ENCODE measurements around the gene PLCXD1.

The PLCXD1 gene

DNA sequence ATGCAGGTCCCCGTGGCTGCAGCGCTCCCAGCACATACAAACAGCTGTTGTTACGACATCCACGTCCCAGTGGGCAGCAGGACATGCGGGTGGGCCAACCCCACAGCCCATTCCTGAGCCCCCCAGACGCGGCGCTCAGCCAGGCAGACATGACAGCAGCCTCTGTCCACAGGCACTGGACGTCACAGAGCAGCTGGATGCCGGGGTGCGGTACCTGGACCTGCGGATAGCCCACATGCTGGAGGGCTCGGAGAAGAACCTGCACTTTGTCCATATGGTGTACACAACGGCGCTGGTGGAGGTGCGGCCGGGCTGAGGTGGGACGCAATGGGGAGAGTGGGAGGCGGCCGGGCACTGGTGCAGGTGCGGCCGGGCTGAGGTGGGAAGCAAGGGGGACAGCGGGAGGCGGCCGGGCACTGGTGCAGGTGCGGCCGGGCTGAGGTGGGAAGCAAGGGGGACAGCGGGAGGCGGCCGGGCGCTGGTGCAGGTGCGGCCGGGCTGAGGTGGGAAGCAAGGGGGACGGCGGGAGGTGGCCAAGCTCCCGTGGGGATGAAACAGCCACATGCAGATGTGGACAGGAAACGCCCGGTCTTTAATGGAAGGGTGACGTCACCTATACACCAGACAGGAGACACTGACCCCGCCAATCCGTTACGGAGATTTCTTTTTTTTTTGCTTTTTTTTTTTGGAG lies 9.4 kb downstream of the PLCXD1 start:
- no peaks in the 10 kb centered on the region for H3K27me3 ChIP-seq (ENCODE audit: insufficient read depth, poor library complexity, severe bottlenecking)
- no peak overlapping the region for H3K4me3 ChIP-seq (replicated peaks; ENCODE audit: insufficient read depth, low read length)
- no peak for DNase-seq (ENCODE audit: low read depth in 1 of 2, low spot score in 1 of 2)
- TF ChIP-seq SPI1 (IDR thresholded peaks at IDR 0.05; ENCODE audit: borderline replicate concordance, low read depth) (no peak), POLR2AphosphoS5 (IDR thresholded peaks at IDR 0.05; ENCODE audit: low read depth) (no peak), GABPA (IDR thresholded peaks at IDR 0.05; ENCODE audit: low read depth) (no peak)
- H3K27ac ChIP-seq (replicated peaks), result no peak overlapping the region

DNA sequence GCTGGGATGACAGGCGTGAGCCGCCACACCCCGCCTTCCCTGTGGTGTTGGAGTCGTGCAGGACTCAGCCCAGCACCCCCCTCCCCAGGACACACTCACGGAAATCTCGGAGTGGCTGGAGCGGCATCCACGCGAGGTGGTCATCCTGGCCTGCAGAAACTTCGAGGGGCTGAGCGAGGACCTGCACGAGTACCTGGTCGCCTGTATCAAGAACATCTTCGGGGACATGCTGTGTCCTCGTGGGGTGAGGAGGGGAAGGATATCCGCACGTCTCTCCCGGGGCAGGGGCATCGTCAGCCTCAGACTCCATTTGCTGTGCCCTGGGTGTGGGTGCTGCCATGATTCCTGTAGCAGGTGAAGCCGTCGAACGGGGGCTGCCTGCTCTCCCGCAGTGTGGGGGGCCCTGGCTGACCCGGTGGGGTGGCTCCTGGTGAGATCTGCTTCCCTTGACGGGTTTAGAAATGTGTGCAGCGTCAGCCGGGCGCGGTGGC lies 10.3 kb downstream of the PLCXD1 start:
- no peak for DNase-seq (ENCODE audit: low read depth in 1 of 2, low spot score in 1 of 2)
- Histone ChIP-seq H3K27me3 (ENCODE audit: insufficient read depth, poor library complexity, severe bottlenecking) (no peaks in the 10 kb centered on the region), H3K4me3 (replicated peaks; ENCODE audit: insufficient read depth, low read length) (no peak overlapping the region), H3K27ac (replicated peaks) (no peak overlapping the region)
- TF ChIP-seq, protein P1, sequence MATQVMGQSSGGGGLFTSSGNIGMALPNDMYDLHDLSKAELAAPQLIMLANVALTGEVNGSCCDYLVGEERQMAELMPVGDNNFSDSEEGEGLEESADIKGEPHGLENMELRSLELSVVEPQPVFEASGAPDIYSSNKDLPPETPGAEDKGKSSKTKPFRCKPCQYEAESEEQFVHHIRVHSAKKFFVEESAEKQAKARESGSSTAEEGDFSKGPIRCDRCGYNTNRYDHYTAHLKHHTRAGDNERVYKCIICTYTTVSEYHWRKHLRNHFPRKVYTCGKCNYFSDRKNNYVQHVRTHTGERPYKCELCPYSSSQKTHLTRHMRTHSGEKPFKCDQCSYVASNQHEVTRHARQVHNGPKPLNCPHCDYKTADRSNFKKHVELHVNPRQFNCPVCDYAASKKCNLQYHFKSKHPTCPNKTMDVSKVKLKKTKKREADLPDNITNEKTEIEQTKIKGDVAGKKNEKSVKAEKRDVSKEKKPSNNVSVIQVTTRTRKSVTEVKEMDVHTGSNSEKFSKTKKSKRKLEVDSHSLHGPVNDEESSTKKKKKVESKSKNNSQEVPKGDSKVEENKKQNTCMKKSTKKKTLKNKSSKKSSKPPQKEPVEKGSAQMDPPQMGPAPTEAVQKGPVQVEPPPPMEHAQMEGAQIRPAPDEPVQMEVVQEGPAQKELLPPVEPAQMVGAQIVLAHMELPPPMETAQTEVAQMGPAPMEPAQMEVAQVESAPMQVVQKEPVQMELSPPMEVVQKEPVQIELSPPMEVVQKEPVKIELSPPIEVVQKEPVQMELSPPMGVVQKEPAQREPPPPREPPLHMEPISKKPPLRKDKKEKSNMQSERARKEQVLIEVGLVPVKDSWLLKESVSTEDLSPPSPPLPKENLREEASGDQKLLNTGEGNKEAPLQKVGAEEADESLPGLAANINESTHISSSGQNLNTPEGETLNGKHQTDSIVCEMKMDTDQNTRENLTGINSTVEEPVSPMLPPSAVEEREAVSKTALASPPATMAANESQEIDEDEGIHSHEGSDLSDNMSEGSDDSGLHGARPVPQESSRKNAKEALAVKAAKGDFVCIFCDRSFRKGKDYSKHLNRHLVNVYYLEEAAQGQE (IDR thresholded peaks at IDR 0.05; ENCODE audit: insufficient replicate concordance, low read depth), result no peak
- TF ChIP-seq, protein P2, sequence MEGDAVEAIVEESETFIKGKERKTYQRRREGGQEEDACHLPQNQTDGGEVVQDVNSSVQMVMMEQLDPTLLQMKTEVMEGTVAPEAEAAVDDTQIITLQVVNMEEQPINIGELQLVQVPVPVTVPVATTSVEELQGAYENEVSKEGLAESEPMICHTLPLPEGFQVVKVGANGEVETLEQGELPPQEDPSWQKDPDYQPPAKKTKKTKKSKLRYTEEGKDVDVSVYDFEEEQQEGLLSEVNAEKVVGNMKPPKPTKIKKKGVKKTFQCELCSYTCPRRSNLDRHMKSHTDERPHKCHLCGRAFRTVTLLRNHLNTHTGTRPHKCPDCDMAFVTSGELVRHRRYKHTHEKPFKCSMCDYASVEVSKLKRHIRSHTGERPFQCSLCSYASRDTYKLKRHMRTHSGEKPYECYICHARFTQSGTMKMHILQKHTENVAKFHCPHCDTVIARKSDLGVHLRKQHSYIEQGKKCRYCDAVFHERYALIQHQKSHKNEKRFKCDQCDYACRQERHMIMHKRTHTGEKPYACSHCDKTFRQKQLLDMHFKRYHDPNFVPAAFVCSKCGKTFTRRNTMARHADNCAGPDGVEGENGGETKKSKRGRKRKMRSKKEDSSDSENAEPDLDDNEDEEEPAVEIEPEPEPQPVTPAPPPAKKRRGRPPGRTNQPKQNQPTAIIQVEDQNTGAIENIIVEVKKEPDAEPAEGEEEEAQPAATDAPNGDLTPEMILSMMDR (IDR thresholded peaks at IDR 0.05; ENCODE audit: insufficient read depth, low read length), result no peak
- TF ChIP-seq GABPA (IDR thresholded peaks at IDR 0.05; ENCODE audit: low read depth), result no peak
- no peak for TF ChIP-seq POLR2AphosphoS5 (IDR thresholded peaks at IDR 0.05; ENCODE audit: low read depth)
- no peak for TF ChIP-seq SPI1 (IDR thresholded peaks at IDR 0.05; ENCODE audit: borderline replicate concordance, low read depth)

DNA sequence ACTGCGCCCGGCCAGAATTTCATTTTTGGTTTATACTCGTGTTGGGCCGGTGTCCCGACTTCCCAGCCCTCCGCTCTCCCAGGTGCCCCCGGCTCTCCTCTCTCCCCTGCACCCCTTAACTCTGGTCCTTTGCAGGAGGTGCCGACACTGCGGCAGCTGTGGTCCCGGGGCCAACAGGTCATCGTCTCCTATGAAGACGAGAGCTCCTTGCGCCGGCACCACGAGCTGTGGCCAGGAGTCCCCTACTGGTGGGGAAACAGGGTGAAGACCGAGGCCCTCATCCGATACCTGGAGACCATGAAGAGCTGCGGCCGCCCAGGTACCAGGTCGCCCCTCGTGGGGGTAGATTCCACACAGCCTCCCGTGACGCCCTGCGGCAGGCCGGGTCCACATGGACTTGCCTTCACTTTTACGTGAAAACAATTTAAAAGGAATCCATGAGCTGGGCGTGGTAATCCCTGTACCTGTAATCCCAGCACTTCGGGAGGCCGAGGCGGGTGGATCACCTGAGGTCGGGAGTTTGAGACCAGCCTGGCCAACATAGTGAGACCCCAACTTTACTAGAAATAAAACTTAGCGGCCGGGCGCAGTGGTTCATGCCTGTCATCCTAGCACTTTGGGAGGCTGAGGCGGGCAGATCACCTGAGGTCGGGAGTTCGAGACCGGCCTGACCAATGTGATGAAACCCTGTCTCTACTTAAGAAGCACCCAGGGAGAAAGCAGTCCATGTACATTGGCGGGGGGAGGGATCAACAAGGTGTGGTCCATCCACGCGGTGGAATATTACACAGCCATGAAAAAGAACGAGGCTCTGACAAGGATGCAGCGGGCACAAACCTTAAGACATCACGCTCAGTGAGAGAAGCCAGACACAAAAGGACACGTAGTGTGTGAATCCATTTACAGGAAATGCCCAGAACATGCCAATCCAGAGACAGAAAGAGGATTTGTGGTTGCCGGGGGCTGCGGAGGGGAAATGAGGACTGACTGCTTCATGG lies 12.0 kb downstream of the PLCXD1 start:
- no peaks in the 10 kb centered on the region for H3K27me3 ChIP-seq (ENCODE audit: insufficient read depth, poor library complexity, severe bottlenecking)
- H3K4me3 ChIP-seq (replicated peaks; ENCODE audit: insufficient read depth, low read length), result no peak overlapping the region
- DNase-seq (ENCODE audit: low read depth in 1 of 2, low spot score in 1 of 2), result no peak
- TF ChIP-seq, protein P2 (IDR thresholded peaks at IDR 0.05; ENCODE audit: insufficient read depth, low read length), result no peak
- TF ChIP-seq, protein P1 (IDR thresholded peaks at IDR 0.05; ENCODE audit: insufficient replicate concordance, low read depth), result no peak
- no peak for TF ChIP-seq SPI1 (IDR thresholded peaks at IDR 0.05; ENCODE audit: borderline replicate concordance, low read depth)
- TF ChIP-seq POLR2AphosphoS5 (IDR thresholded peaks at IDR 0.05; ENCODE audit: low read depth), result no peak
- no peak for TF ChIP-seq GABPA (IDR thresholded peaks at IDR 0.05; ENCODE audit: low read depth)
- H3K27ac ChIP-seq (replicated peaks), result no peak overlapping the region

DNA sequence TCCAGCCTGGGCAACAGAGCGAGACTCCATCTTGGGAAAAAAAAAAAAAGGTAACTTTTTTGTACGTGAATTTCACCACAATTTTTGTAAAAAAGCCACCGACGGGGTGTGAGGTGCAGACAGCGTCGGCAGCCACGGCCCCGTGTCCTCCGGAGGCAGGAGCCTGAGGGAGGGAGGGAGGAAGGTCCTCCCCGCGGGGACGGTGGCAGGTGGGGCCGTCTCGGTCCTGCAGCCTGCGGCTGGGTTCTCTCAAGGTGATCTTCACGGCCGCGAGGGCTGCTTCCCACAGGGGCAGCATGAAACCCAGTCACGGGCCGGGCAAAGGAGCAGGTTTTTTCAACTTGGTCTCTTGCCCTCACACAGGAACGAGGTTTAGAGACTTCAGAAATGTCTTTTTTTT lies 14.0 kb downstream of the PLCXD1 start:
- DNase-seq (ENCODE audit: low read depth in 1 of 2, low spot score in 1 of 2), result no peak
- H3K27ac ChIP-seq (replicated peaks), result no peak overlapping the region
- TF ChIP-seq, protein P2 (IDR thresholded peaks at IDR 0.05; ENCODE audit: insufficient read depth, low read length), result no peak
- TF ChIP-seq, protein P1 (IDR thresholded peaks at IDR 0.05; ENCODE audit: insufficient replicate concordance, low read depth), result no peak
- TF ChIP-seq POLR2AphosphoS5 (IDR thresholded peaks at IDR 0.05; ENCODE audit: low read depth), result no peak
- no peak for TF ChIP-seq SPI1 (IDR thresholded peaks at IDR 0.05; ENCODE audit: borderline replicate concordance, low read depth)
- no peak for TF ChIP-seq GABPA (IDR thresholded peaks at IDR 0.05; ENCODE audit: low read depth)
- no peaks in the 10 kb centered on the region for H3K27me3 ChIP-seq (ENCODE audit: insufficient read depth, poor library complexity, severe bottlenecking)
- no peak overlapping the region for H3K4me3 ChIP-seq (replicated peaks; ENCODE audit: insufficient read depth, low read length)

All from HL-60 (cell line).